NCI-H146 treated with DMSO at 0.1 percent for 48 hours (cell line): Measurements from ENCODE around the gene DLGAP4.

ENCODE experiments used
- DNase-seq: peaks from one replicate; lab custom pipeline; 2025; ENCODE audit not compliant: unreplicated experiment; lab: John Stamatoyannopoulos, UW

The DLGAP4 gene

DNA sequence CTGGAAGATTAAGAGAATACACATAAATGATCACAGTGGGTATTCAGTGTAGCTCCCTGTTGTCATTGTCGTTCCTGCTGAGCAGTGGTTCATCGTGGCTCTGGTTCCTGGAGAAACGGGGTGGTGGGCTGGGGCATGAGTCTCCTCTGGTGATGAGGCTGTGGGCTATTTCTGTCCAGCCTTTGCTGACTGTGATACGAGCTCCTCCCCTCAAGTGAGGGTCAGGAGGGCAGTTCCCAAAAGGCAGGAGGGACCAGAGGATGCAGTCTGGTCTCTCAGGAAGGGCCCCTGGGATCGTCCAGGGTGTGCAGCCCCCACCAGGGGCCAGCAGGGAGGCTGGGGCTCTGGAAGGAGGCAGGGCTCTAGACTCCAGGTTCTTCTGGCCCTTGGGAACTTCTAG is 31.1 kb upstream of the DLGAP4 start:
- DNase-seq = no peak

DNA sequence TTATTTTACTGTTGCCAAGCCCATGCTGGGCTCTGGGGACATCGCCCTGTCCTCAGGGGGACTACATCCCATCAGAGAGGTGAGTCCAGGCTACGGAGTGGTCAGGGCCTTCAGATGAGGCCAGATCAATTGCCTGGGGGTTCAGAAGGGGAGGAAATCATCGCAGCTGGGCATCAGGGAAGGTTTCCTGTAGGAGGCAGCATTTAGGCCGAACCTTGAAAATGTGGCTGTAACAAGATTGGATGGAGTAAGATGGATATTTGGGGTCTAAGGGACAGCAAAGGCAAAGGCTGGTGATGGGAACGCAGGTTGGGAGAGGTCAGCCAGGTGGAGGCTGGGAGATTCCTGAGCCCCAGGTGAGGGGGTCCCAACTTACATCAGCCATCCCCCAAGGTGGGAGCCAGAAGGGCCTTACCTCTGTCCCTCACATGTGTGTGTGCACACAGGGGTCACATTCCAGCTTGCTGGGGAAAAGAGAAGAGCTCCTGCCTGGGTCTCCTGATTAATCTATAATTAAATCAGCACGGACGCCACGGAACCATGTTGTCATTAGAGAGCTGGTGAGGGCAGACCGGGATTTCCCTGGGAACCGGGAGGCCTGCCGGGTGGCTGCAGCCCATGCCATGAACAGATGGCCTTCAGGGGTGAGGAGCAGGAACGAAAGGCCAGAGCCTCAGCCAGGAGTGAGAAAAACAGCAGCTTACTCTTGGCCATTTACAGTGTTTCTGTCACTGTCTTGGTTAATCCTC is 30.5 kb upstream of the DLGAP4 start:
- no peak for DNase-seq

DNA sequence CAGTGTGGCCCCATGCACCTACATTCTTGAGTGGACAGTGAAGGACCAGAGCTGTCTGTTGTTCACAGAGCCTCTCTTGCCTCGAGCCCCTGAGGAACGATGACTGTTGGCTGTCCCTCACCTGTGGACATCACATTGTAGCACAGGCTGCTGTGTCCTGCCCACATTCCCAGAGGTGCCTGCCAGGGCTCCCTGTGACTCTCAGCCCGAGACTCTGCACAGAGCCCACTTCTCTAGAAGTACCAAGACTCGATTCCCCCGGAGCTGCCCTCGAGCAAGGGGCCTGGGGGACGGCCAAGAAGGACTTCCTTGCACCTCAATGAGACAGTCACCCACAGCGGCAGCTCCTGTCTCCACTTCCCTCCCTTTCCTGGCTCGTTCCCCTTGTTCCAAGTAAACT is 28.6 kb upstream of the DLGAP4 start:
- no peak for DNase-seq

DNA sequence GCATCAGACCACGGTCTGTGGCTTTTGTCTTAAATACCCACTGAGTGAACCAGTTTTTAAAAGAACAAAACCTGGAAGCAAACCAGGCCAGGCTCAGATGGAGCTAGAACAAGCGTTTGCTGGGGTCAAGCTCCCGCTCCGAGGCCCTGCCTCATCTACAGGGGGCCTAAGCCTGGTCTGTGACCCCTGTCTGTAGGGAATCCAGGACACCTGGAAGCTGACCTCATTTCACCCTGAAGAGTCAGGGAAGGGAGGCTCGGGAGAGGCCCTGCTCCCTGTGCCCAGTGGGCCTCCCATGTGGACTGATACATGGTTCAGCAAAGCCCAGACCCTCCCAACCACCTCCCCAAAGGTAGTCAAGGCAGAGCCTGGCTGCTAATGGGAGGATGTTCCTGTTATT is 26.8 kb upstream of the DLGAP4 start:
- no peak for DNase-seq

DNA sequence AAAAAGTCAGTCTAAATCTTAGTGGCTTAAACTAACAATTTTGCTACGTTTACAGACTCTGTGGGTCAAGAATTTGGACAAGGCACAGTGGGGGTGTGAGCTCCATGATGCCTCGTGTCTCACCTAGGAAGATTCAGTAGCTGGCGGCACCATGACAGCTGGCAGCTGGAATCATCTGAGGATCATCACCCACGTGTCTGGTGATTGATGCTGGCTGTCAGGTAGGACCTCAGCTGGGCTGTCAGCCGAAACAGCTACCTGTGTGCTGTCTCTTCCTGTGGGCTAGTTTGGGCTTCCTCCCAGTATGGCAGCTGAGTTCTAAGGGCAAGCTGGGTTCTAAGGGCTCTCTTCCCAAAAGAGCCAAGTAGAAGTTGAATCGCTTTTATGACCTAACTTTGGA is 26.4 kb upstream of the DLGAP4 start:
- no peak for DNase-seq

DNA sequence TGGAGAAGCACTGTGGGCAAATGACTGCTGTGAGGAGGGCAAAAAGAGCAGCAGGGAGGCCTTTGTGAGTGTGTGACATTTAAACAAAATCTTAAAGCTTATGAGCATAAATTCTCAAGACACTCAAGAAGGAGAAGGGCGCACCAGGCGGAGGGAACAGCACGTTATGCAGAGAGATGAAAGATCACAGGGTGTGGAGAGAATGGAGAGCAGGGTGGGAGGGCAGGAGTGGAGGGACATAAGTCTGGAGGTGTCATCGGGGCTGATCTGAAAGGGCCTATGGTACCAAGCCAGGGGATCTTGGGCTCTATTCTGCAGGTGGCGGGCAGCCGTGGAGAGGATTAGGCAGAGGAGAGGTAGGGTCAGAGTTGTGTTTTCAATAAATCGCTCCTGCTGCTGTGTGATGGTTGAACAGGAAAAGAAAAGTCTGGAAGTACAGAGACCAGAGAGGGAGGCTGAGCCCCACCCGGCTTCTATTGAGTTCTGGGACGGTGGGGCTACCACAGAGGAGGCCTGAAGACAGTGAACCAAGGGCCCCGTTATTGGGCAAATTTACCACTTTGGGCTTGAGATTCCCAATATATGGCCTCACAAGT is 24.3 kb upstream of the DLGAP4 start:
- no peak for DNase-seq

DNA sequence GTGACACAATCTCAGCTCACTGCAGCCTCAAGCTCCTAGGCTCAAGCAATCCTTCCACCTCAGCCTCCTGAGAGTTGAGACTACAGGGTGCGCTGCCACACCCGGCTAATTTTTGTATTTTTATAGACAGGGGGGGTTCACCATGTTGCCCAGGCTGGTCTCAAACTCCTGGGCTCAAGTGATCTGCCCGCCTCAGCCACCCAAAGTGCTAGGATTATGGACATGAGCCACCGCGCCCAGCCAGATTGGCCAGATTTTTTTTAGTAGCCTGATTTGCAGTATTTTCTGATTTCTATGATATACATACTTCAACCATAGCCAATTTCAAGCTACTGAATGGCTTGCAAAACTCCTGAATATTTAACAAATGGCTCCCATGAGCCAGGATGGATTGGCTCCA is 21.4 kb upstream of the DLGAP4 start:
- DNase-seq = no peak

DNA sequence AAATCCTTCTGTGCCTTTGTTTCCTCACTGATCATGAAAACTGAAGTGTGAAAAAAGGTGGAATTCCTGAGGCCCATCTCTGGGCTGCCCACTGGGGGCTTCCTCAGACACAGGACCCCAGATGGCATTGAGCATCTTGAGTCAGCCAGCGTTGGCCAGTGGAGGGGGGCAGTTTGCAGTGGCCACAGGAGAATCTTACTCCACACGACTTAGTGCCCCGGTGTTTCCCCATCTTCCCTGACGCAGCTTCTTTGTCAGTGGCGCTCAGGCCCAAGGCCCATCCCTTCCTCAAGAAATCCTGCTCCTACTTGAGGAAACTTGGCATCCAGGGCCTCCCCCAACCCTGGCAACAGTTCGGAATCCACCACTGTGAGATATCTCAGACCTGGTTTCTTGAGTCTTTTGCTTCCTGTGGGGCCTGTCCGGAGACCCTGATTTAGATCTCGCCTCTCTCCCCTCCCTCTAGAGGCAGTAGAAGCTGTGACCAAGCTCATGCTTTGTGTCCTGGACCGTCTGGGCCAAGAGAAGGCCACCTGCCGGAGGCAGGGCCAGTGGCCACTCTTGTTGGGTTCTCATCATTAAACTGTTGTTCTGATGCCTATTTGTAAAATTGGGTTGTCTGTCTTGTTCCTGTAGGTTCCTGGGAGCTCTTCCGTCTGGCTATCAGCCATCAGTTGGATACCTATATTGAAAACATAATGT is 20.2 kb upstream of the DLGAP4 start:
- no peak for DNase-seq

DNA sequence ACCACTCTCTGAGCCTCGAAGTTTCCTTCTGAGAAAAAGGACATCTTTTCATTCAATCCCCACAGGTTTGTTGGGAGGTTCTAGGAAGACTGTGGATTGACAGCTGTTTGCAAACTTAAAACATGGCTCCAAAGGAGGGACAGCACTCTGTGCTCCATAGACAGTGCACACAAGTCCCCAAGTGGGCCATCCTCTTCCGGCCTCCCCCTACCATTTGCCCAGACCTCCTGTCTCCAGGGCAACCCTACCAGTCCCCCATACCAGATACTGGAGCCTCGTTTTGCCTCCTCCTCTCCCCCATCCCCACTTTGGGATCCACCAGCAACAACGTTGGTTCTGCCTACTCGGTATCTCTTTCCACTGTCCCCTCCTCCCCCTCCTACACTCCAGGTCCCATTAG is 8.5 kb upstream of the DLGAP4 start:
- no peak for DNase-seq

DNA sequence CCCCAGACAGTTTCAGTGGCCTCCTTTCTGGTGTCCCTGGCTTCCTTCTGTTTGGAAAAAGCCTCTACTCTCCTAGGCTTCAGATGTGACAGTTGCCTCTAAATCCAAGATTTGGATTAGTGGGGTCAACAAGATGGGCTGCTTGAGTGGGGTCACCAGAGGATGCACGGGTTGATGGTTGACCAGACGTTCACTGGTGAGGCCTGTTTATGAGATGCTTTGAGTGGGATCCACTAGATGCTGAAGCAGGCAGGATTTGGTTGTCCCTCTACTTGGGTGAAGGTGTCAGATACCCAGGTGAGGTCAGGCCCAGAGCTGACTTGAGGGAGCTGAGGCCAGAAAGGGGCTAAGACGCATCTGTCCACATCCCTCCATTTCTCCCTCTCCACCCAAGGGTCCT is 8.1 kb upstream of the DLGAP4 start:
- DNase-seq = no peak

DNA sequence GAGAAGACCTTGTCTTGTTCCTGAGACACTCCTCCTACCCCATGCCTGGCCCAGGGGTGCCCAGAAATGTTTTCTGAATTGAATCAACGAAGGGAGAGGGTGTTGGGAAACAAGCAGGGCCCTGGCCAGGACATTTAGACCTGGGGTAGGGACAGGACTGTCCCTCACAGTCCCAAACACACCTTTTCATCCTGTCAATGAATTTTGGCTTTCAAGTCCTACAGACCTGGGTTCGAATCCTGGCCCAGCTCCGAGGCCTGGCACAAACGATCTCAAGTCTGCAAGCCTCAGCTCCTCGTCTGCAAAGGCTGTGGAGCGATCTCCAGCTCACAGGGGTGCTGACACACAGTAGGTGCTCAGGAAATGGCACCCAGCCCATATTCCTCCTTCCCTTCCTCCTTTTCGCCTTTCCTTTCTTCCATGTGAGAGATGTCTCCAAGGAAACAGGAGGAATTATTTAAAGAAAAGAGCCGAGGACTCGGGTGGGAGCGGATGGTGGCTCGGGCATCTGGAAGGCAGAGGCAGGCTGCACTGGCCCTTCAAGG is 7.3 kb upstream of the DLGAP4 start:
- DNase-seq = no peak

DNA sequence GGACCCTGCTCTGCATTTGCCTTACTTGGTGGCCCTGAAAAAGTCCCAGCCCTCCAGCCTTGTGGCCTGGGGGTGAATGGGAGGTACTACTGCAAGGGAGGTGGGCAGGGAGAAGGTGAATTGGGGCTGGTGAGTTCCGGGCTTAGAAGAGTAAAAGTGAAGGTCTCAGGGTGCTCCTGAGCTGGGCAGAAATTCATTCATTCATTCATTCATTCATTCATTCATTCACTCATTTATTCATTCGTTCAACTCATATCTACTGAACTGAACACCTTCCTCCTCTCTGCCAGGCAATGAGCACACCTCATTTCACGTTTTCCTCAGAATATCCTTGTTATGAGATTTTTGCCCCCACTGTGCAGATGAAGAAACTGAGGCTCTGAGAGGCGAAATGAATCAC is 6.7 kb upstream of the DLGAP4 start:
- no peak for DNase-seq

DNA sequence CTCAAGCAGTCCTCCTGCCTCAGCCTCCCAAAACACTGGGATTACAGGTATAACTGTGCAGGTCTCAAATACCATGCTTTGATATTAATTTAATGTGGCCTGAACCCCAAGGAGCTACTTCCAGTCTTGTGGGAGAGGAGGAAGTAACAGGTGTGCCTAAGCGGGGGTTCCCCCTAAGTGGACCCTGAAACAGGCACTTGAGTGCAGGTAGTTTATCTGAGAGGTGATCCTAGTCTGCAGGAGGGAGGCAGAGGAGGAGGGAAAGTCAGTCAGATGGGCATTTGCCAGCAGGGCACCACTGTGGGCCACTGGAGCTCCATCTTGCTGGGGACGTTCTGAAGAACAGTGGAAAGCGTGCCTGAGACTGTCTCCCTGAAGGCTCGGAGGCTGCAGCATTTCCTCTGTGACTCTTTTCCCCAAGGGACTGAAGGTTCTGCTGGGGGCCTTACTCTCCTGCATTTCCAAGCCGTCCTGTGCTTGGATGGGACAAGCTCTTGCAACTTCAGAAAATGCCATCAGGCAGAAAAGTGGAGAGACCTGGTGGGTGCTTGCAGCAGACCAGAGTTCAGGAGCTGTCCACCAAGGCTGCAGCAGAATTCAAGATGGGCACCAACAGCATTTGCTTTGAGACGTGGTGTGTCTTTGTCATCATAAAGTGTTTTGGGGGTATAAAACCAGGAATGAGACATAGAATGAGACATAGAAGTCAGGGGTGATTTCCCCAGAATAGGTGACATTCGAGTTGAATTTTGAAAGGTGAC is 4.6 kb upstream of the DLGAP4 start:
- no peak for DNase-seq

DNA sequence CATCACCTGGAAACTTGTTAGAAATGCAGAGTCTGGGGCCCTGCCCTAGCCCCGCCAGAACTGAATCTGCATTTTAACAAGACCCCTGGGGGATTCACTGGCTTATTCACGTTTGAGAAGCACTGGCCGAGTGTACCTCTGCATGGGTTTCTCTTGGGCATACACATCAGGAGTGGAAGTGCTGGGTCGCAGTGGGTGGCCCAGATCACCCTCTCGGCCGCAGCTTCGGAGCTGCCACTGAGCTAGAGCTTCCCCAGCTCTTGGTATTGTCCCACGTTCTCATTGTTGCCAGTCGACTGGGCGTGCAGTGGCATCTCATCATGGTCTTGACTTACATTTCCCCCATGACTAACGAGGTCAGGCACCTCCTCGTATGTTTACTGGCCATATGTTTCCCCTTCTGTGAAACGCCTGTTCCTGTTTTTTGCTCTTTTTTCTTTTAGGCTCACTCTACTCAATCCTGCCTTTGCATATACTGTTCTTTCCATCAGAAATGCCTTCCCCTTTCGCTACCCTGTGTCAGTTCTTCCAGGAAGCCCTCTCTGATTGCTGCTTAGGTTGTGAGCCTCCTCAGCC is 3.0 kb upstream of the DLGAP4 start:
- no peak for DNase-seq

DNA sequence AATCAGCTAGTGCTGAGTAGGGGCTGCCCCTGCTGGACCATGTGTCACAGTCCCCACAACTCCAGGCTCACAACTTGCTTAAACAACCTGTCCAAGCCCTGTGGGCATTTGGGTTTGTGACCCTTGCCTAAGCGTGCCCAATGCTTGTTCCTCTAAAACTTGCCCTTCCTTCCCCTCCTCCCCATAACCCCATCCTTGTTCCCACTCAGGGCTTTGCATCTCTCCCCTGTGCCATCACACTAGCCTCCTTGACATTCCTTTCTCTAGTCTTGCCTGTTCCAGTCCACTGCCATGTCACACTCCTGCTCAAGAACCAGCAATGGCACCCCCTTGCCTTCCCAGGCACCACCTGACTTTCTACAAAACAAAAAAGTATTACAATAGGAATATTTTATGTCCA is 2.3 kb upstream of the DLGAP4 start:
- no peak for DNase-seq

DNA sequence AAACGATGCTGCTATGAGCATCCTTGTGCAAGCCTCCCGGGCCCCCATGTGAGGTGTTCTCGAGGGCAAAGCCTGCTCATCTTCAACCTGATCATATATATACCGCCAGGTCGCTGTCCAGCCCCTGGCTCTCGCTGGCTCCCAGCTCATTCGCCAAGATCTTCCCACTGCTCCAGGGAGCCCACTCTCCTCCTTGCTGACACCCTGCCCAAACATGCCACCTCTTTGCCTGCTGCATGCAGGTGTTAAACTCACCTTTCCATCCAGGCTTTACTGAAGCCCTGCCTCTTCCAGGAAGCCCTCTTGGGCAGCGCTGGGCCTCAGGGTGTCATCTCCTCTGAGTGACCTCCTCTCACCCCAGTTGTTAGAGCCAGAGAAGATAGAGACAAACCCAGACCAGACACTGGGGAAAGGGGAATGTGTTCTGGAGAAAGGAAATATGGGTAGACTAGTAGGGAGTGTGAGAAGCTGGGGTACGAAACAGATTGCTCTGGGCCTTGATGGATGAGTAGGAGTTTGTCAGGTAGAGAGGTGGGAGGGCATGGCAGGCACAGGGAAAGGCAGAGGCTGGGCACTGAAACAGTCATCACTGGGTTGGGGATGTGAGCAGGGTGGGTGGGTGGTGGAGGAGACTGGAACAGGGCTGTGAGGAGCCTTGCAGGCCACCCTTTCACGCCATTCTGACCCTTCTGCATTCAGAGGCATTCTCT is 1.2 kb upstream of the DLGAP4 start:
- no peak for DNase-seq

DNA sequence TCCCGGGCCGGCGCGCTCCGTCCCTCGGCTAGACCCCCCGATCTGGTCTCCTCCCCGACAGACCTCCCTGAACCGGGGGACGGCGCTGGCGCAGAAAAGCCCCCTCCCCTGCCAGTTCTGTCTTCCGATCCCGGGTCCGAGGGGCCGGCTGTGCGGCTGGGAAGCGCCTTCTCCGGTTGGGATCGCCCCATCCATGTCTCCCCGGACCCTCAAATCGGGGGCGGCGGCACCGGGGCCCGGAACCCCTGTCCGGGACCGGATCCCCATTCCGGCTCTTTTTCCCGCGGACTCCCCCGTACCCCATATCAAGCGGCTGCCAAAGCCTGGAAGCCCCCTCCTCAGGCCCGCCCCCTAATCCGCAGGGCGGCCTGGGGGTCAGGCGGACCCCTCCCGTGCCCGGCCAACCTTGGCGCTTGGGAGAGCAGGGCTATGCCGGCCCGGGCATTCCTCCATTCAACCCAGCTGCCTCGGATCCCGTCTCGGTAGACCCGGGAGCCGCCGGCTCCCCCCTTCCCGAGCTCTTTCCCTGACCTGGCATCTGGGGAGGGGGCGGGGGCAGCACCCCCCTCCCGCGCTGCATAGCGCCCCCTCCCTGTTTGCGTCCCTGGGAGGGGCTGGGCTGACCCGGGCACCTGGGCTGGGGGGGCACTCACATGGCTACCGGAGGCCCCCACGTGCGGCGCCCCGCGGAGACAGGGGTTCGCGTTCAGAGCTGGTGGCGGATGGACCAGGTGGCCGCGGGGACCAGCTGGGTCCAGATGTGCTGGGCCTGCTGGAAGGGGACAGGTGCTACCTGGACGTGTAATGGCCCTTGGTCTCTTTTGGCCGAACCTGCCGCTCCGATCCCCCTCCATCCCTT is 643 bp downstream of the DLGAP4 start:
- no peak for DNase-seq

DNA sequence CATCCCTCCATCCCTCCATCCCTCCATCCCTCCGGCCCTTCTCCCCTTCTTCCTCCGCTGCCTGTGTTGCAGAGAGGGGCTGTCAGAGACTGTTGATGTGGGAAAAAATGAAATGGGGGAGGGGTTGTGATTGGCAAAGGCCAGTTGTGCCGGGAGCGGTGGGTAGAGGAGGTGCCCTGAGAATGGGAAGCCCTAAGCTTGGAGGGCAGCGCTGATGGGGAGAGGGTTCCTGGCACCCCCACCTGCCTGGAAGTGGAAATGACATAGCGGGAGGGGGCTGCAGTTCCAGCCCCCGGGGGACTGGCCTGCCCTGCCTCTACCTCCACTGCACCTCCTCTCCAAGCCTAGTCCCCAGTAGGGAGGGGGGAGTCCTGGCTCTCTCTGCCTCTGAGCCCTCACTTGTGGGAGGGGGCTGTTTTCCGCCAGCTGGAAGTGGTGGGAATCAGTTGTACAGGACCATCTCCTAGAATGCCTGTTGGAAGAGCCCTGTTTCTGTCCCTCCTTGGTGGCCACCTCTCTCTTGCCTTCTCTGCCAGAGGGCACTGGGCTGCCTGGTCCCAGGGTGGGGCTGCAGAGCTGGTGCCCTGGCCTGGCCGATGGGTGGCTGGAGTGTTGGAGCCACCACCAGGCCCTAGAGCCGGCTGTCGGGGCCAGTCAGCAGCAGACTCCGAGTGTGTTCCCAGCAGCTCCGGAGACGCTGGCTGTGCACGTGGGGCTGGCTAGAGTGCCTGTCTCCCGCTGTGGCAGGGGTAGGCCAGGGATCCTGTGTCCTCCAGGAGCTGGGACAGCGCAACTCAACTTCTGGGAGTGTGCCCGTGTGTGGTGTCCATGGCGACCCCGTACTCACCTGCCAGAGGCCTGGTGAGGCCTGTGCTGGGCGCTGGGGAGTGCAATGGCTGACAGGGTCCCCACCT is 1.5 kb downstream of the DLGAP4 start:
- DNase-seq = no peak

DNA sequence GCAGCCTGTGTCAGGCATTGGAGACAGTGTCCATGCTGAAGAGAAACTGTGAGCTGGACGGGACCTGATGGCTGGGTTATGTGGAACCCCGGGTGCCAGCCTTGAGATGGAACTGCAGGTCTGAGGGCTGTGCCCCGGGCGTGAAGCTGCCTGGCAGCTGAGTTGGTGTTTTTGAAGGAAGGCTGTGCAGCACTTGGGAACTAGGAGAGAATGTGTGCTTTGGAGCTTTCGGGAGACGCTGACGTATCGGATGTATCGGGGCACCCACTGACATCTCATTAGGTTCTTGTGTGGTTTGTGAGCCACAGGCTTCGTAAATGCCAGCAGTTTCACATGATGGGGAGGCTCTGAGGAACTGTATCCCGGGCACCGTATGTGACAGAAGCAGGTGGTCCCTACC is 2.2 kb downstream of the DLGAP4 start:
- DNase-seq = no peak
